WTC11 (cell line): ENCODE measurements around the gene TRIM44. TPM values are rescaled to one million over a fixed set of nuclear protein-coding genes. Genes with fewer than 3 reads are reported as not detected.

ENCODE experiments used
- ATAC-seq: fragments of 200-7000 bp; cut with Tn5 transposase; 2 replicates; pipeline ENCODE4 v1.10.0; 2021; ENCODE audit warnings: mild to moderate bottlenecking, moderate library complexity
- CTCF ChIA-PET: fragments of 300-600 bp; sonication (Branson Sonifier 250); formaldehyde crosslinking; loops from one replicate; lab custom pipeline; 2021; ENCODE audit warnings: antibody characterized with exemption; lab: Charles Lee
- POLR2A ChIA-PET: fragments of 350-600 bp; sonication (Branson Sonifier 250); formaldehyde crosslinking; loops from one replicate; lab custom pipeline; 2021; ENCODE audit warnings: antibody characterized with exemption; lab: Charles Lee
- DNase-seq: peaks from one replicate; pipeline ENCODE4 v3.0.0; 2021; ENCODE audit warnings: low spot score
- H3K27ac Mint-ChIP-seq: 2 replicates; pipeline ENCODE4 v1.8.0; 2021; ENCODE audit warnings: mixed read lengths
- H3K27me3 Mint-ChIP-seq: 2 replicates; pipeline ENCODE4 v1.8.0; 2021; ENCODE audit warnings: low read depth, mild to moderate bottlenecking, moderate library complexity, mixed read lengths
- H3K36me3 Mint-ChIP-seq: 2 replicates; pipeline ENCODE4 v1.8.0; 2021; ENCODE audit warnings: mixed read lengths
- H3K4me1 Mint-ChIP-seq: 2 replicates; pipeline ENCODE4 v1.8.0; 2022; ENCODE audit warnings: mixed read lengths
- H3K4me3 Mint-ChIP-seq: 2 replicates; pipeline ENCODE4 v1.8.0; 2021; ENCODE audit warnings: mild to moderate bottlenecking, moderate library complexity, mixed read lengths
- H3K9me3 Mint-ChIP-seq: 2 replicates; pipeline ENCODE4 v1.8.0; 2021; ENCODE audit warnings: mixed read lengths
- AFF4 ChIP-seq: sonication (generic); formaldehyde crosslinking; IDR thresholded peaks from 2 replicates; pipeline ENCODE4 v1.8.1; 2023; ENCODE audit warnings: mild to moderate bottlenecking, missing genetic modification reagents, borderline replicate concordance
- ATF2 ChIP-seq: sonication (generic); formaldehyde crosslinking; IDR thresholded peaks from 2 replicates; pipeline ENCODE4 v1.8.1; 2022; ENCODE audit warnings: low read depth, missing genetic modification reagents, borderline replicate concordance
- CDX4 ChIP-seq: fragments of 250-450 bp; sonication (Bioruptor Pico); IDR thresholded peaks from 2 replicates; pipeline ENCODE4 v1.9.0; 2021; ENCODE audit warnings: moderate library complexity, mild to moderate bottlenecking, inconsistent platforms, borderline replicate concordance
- E2F1 ChIP-seq: sonication (generic); formaldehyde crosslinking; IDR thresholded peaks from 2 replicates; pipeline ENCODE4 v1.8.0; 2022; ENCODE audit warnings: mild to moderate bottlenecking, missing genetic modification reagents
- E2F4 ChIP-seq: sonication (generic); formaldehyde crosslinking; IDR thresholded peaks from 2 replicates; pipeline ENCODE4 v1.8.1; 2022; ENCODE audit warnings: low read depth, mild to moderate bottlenecking, moderate library complexity, missing genetic modification reagents, borderline replicate concordance
- FOXP1 ChIP-seq: sonication (generic); formaldehyde crosslinking; IDR thresholded peaks from 2 replicates; pipeline ENCODE4 v1.8.0; 2022; ENCODE audit warnings: missing genetic modification reagents, mild to moderate bottlenecking, moderate library complexity, borderline replicate concordance
- IRF2 ChIP-seq: sonication (generic); formaldehyde crosslinking; IDR thresholded peaks from 2 replicates; pipeline ENCODE4 v1.8.0; 2022; ENCODE audit warnings: low read depth, missing genetic modification reagents, borderline replicate concordance
- NR2C2 ChIP-seq: sonication (generic); formaldehyde crosslinking; IDR thresholded peaks from 2 replicates; pipeline ENCODE4 v1.8.0; 2022; ENCODE audit warnings: mild to moderate bottlenecking, missing genetic modification reagents
- OVOL2 ChIP-seq: fragments of 250-450 bp; sonication (Bioruptor Pico); IDR thresholded peaks from 2 replicates; pipeline ENCODE4 v1.9.0; 2021; ENCODE audit warnings: mild to moderate bottlenecking, borderline replicate concordance
- PREB ChIP-seq: sonication (generic); formaldehyde crosslinking; IDR thresholded peaks from 2 replicates; pipeline ENCODE4 v1.8.1; 2022; ENCODE audit warnings: mild to moderate bottlenecking, missing genetic modification reagents, moderate library complexity, borderline replicate concordance
- RORB ChIP-seq: fragments of 250-450 bp; sonication (Bioruptor Pico); IDR thresholded peaks from 2 replicates; pipeline ENCODE4 v1.9.0; 2021; ENCODE audit warnings: mild to moderate bottlenecking
- SMAD4 ChIP-seq: sonication (generic); formaldehyde crosslinking; IDR thresholded peaks from 2 replicates; pipeline ENCODE4 v1.8.0; 2022; ENCODE audit warnings: mild to moderate bottlenecking, missing genetic modification reagents
- SOX15 ChIP-seq: fragments of 250-450 bp; sonication (Bioruptor Pico); IDR thresholded peaks from 2 replicates; pipeline ENCODE4 v1.9.0; 2021; ENCODE audit warnings: mild to moderate bottlenecking
- ZNF425 ChIP-seq: fragments of 250-450 bp; sonication (Bioruptor Pico); conservative IDR thresholded peaks from 2 replicates; pipeline ENCODE4 v1.9.0; 2021; ENCODE audit warnings: mild to moderate bottlenecking
- total RNA-seq: library from RNA; stranded (reverse); gene quantifications from 3 replicates; pipeline ENCODE4 v1.2.3, GENCODE V29; 2021

The TRIM44 gene
- total RNA-seq, 1 experiment from 2014 or later: 27.4 TPM

GRCh38 chr11:35841733-35842132, 179.2 kb downstream of the TRIM44 start (continued):
- no peak for TF ChIP-seq IRF2
- no peak for TF ChIP-seq PREB (CRISPR knock-in tag)
- TF ChIP-seq NR2C2 (CRISPR knock-in tag): no peak
- TF ChIP-seq AFF4 (CRISPR knock-in tag): no peak
- TF ChIP-seq RORB: no peak

- Mint-ChIP-seq H3K27me3 (peaks cover 3% of the 10 kb centered on the region; the same call in 1 of the 2 replicates), H3K27ac (no peak overlapping the region), H3K4me3 (no peak overlapping the region), H3K9me3 (peaks cover 33% of the 10 kb centered on the region), H3K36me3 (peaks cover 11% of the 10 kb centered on the region), H3K4me1 (no peaks in the 10 kb centered on the region)
- DNase-seq: no peak
- POLR2A ChIA-PET: no interaction called here
- ATAC-seq: no peak
- CTCF ChIA-PET: interaction anchor here (1.0 to 1.5 kb wide), 4 partner anchors 8 to 289 kb away, joined by 3 to 11 read pairs (median 3); no protein-coding TSS in a partner anchor
- TF ChIP-seq FOXP1 (CRISPR knock-in tag): no peak
- no peak for TF ChIP-seq CDX4 (CRISPR knock-in tag)
- TF ChIP-seq SOX15 (CRISPR knock-in tag): no peak
- no peak for TF ChIP-seq ZNF425 (CRISPR knock-in tag)
- TF ChIP-seq OVOL2 (CRISPR knock-in tag): no peak
- no peak for TF ChIP-seq ATF2 (CRISPR knock-in tag)
- TF ChIP-seq, all 79 proteins: peak for 0
These were observed 180.4 kb downstream of the TRIM44 start for GRCh38 chr11:35842958-35843357.

- peaks cover 28% of the 10 kb centered on the region for H3K9me3 Mint-ChIP-seq
- TF ChIP-seq E2F4 (CRISPR knock-in tag) (no peak), IRF2 (no peak), E2F1 (CRISPR knock-in tag) (no peak), SMAD4 (no peak)
- no peaks in the 10 kb centered on the region for H3K4me1 Mint-ChIP-seq
- DNase-seq (no peak), ATAC-seq (no peak)
- CTCF ChIA-PET: no interaction called here
- POLR2A ChIA-PET: no interaction called here
- H3K27me3 Mint-ChIP-seq: peaks cover 3% of the 10 kb centered on the region; the same call in 1 of the 2 replicates
- peaks cover 8% of the 10 kb centered on the region for H3K36me3 Mint-ChIP-seq
- no peak overlapping the region for H3K27ac Mint-ChIP-seq
- H3K4me3 Mint-ChIP-seq: no peak overlapping the region
These were observed 182.0 kb downstream of the TRIM44 start for GRCh38 chr11:35844579-35844978.
